Lower lobe of right lung (tissue), 2 donors: Measurements from ENCODE around the gene TOB2. TPM values are rescaled to one million over a fixed set of nuclear protein-coding genes. Genes with fewer than 3 reads are reported as not detected.
A peak's percentile ranks its signal among the peaks of the same experiment; 100 is the strongest.

Experiments used
- ATAC-seq, 2 donors: fragments of 200-7000 bp; cut with Tn5 transposase; one replicate each; pipeline ENCODE4 v1.9.1; 2020 to 2022; ENCODE audit warnings: mild to moderate bottlenecking in 2 of 2, moderate library complexity in 2 of 2
- DNase-seq: peaks from one replicate; pipeline ENCODE4 v3.0.0-alpha.2; 2020
- H3K27ac ChIP-seq: fragments of 200-600 bp; one replicate; pipeline ENCODE4 v1.8.0; 2022
- H3K27me3 ChIP-seq: fragments of 200-600 bp; one replicate; pipeline ENCODE4 v1.8.0; 2022; ENCODE audit warnings: low read depth
- H3K36me3 ChIP-seq: fragments of 200-600 bp; one replicate; pipeline ENCODE4 v1.8.0; 2022; ENCODE audit warnings: mild to moderate bottlenecking
- H3K4me1 ChIP-seq: fragments of 200-600 bp; one replicate; pipeline ENCODE4 v1.8.0; 2022
- H3K4me3 ChIP-seq: fragments of 200-600 bp; one replicate; pipeline ENCODE4 v1.8.0; 2022; ENCODE audit warnings: mild to moderate bottlenecking
- H3K9me3 ChIP-seq: fragments of 200-600 bp; one replicate; pipeline ENCODE4 v1.8.0; 2022
- CTCF ChIP-seq: fragments of 200-600 bp; IDR thresholded peaks from one replicate; pipeline ENCODE4 v1.8.0; 2022; ENCODE audit warnings: antibody characterized with exemption, mild to moderate bottlenecking
- intact Hi-C: fragments of 100-400 bp; cut with DNase I; formaldehyde crosslinking; loops from one replicate; pipeline ENCODE4 v1.11.0; 2022
- total RNA-seq: library from RNA; stranded (reverse); fragmentation: NEBNext Ultra II Directional; extraction: Animal tissue kit (Norgen Biotek cat#: 25700); gene quantifications from one replicate; pipeline ENCODE4 v1.2.1, GENCODE V29; 2021
- donor health status: DM: no; HTN: yes; CAD: no; lungs with severe emphysema.

Gene TOB2
- total RNA-seq, 1 donor from 2014 or later = 49.0 TPM

GRCh38 chr22:41429232-41429950, 17.2 kb downstream of the TOB2 start:
- ATAC-seq = no peak

GRCh38 chr22:41425660-41426365, 20.8 kb downstream of the TOB2 start:
- intact Hi-C loops = no loop called here
- no peaks in the 10 kb centered on the region for H3K27me3 ChIP-seq
- H3K27ac ChIP-seq = no peak overlapping the region
- no peaks in the 10 kb centered on the region for H3K4me1 ChIP-seq
- no peak overlapping the region for H3K4me3 ChIP-seq
- TF ChIP-seq CTCF = no peak
- peaks cover 55% of the 10 kb centered on the region for H3K36me3 ChIP-seq
- ATAC-seq (peak; percentile 18 to 57), DNase-seq (no peak)
- H3K9me3 ChIP-seq = no peaks in the 10 kb centered on the region

More at GRCh38 chr22:41429232-41429950, 17.2 kb downstream of the TOB2 start:
- no peak overlapping the region for H3K4me3 ChIP-seq
- H3K27me3 ChIP-seq = no peaks in the 10 kb centered on the region
- no peak for DNase-seq
- no peaks in the 10 kb centered on the region for H3K9me3 ChIP-seq
- no peak for TF ChIP-seq CTCF
- intact Hi-C loops = no loop called here
- no peak overlapping the region for H3K27ac ChIP-seq
- H3K36me3 ChIP-seq = peaks cover 72% of the 10 kb centered on the region
- peaks cover 9% of the 10 kb centered on the region for H3K4me1 ChIP-seq

- Histone ChIP-seq H3K27me3 (no peaks in the 10 kb centered on the region), H3K27ac (peak overlapping the region; percentile 75), H3K9me3 (no peaks in the 10 kb centered on the region), H3K4me3 (no peak overlapping the region), H3K4me1 (peaks cover 41% of the 10 kb centered on the region), H3K36me3 (peaks cover 10% of the 10 kb centered on the region)
- DNase-seq = no peak
- intact Hi-C loops = no loop called here
- ATAC-seq = no peak
- TF ChIP-seq CTCF = no peak
Measured at GRCh38 chr22:41418717-41419116, 27.9 kb downstream of the TOB2 start.

GRCh38 chr22:41417622-41418390, 28.8 kb downstream of the TOB2 start:
- intact Hi-C loops = no loop called here
- Histone ChIP-seq H3K27me3 (no peaks in the 10 kb centered on the region), H3K36me3 (peaks cover under 1% of the 10 kb centered on the region), H3K4me1 (peaks cover 43% of the 10 kb centered on the region), H3K9me3 (no peaks in the 10 kb centered on the region), H3K27ac (peak overlapping the region; percentile 75), H3K4me3 (no peak overlapping the region)
- peak; percentile 76 to 85 for ATAC-seq
- no peak for TF ChIP-seq CTCF
- peak; percentile 95 for DNase-seq

GRCh38 chr22:41415554-41415953, 31.0 kb downstream of the TOB2 start:
- H3K4me1 ChIP-seq = peaks cover 65% of the 10 kb centered on the region
- no peak for DNase-seq
- TF ChIP-seq CTCF = no peak
- H3K27me3 ChIP-seq = no peaks in the 10 kb centered on the region
- intact Hi-C loops = no loop called here
- no peaks in the 10 kb centered on the region for H3K9me3 ChIP-seq
- H3K4me3 ChIP-seq = peak overlapping the region; percentile 71
- no peaks in the 10 kb centered on the region for H3K36me3 ChIP-seq
- no peak for ATAC-seq
- H3K27ac ChIP-seq = peak overlapping the region; percentile 99
